HG02623 (cell line): Measurements from ENCODE around the gene BOLA2B.

Source experiments
- ATAC-seq: cut with Tn5 transposase; IDR thresholded peaks from one replicate; pipeline ENCODE4 v1.9.1; 2021; ENCODE audit warnings: moderate library complexity; ENCODE audit not compliant: unreplicated experiment

The BOLA2B gene

DNA sequence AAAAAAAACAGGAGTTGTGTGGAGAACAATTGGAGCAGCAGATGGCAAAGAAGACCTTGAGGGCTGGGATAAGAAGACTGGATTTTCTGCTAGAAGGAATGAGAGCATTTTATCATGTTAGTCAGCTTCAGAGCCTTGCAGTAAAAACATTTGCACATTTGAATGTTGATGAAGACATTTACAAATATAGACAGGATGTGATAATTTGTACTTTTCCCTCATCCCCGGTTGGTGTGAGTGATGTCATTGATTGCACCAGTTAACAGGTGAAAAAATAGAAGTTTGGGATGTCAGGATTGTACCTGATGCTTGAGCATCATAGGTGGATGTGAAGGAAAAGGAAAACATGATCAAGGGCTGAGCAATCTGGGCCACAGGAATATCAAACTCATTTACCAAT is 47.8 kb downstream of the BOLA2B start:
- ATAC-seq = no peak

DNA sequence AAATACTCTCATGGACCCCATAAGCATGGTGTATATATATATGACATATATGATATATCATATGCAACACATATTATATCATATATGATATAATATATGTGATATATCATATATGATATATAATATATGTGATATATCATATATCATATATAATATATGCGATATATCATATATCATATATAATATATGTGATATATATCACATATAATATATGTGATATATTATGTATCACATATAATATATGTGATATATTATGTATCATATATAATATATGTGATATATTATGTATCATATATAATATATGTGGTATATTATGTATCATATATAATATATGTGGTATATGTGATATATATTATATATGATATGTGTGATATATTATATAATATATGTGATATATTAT is 48.5 kb downstream of the BOLA2B start:
- ATAC-seq = no peak

GRCh38 chr16:30144017-30144416 is 49.4 kb downstream of the BOLA2B start:
- ATAC-seq = no peak

- no peak for ATAC-seq
These were observed 50.1 kb downstream of the BOLA2B start for GRCh38 chr16:30143347-30143702.
